Urothelium cell line (cell line): ENCODE results near the gene SCN5A.
A peak's percentile ranks its signal among the peaks of the same experiment; 100 is the strongest.

ENCODE experiments used
- DNase-seq: peaks from one replicate; pipeline ENCODE4 v3.0.0; 2011; ENCODE audit warnings: low spot score, mixed read lengths
- FAIRE-seq: peaks from 2 replicates; lab custom pipeline; 2011; peaks lifted over from hg19 to GRCh38; lab: Jason Lieb, UNC

The SCN5A gene

DNA sequence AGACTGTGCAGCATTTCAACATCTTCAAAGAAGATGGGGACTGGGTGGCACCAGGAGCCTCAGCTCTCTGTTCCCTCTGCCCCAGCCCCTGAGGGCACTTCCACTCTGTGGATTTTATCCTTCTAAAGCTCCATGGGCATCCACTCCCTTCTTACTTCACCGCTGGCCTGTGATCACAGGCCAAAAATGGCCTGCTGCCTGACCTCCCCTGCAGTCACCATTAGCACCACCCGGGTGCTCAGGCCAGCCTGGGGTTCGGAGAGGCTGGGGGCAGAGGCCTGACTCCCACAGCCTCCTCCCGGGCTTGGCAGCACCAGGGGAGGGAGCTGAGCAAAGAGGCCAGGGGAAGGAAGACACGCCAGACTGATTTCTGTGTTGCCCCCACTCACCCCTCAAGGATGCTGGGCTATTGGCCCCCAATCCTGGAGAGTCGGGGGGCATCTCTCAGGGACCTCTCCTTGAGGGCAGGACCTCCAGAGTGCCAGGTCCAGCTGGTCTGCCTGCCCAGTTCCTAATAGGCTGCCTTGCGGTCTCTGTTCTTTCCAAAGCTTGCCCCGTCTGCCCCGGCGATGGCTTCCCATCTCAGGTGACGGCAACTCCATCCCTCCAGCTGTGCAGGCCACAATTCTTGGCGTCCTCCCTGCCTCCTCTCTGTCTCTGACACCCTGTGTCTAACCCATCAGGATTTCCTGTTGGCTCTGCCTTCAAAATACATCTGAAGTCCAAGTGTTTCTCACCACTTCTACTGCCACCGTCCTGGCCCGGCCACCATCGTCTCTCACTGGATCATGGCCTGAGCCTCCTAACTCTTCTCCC, 86.2 kb downstream of the SCN5A start:
- DNase-seq (no peak), FAIRE-seq (no peak)

DNA sequence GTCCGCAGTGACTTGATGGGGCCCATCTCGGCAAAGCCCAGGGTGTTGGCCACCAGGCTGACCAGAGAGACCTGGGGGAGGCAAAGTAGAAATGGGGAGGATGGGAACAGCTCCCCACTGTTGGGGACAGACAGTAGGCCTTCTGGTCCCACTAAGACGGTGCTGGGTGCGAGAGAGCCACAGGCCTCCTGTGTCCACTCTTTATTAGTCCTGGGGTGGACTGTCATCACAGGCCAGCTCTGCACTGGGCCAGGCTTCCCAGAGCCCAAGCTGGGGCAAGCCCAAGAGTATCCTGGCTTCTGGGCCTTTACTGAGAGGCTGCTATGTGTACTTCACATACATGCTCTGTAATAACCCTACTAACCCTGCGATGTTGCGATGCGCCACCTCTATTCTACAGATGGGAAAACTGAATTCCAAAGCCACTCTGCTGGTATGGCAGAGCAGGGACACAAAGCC, 87.0 kb downstream of the SCN5A start:
- FAIRE-seq, result no peak

DNA sequence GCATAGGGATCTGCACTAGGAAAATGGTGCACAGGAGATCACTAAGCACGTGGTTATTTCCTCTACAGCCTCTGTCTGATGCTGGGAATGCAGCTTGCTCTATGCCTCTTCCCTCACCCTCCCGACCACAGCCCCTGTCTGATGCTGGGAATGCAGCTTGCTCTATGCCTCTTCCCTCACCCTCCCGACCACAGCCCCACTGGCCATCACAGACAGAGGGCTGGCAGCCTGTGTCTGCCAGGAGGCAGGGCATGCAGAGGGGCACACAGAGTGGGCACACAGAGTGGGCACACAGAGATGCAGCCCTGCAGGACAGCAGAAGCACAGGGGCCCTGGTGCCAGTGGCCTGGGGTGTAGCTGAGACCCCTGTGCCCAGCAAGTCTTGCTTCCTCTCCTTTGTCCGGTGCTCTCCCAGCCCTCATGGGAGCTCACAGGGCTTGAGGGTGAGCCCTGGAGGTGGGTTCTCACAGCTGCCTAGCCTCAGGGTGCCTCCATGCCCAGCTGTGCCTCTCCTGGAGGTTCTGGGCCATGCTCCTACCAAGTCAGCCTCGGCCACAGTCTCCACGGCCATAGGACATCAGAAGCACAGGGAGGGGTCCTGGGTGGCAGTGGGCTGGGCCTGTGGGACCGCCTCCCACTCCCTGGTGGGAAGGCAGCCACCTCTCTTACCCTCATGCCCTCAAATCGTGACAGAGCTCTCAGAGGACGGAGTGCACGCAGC, 87.6 kb downstream of the SCN5A start:
- no peak for FAIRE-seq
- no peak for DNase-seq

More for the DNA sequence above, 87.0 kb downstream of the SCN5A start:
- DNase-seq, result no peak

DNA sequence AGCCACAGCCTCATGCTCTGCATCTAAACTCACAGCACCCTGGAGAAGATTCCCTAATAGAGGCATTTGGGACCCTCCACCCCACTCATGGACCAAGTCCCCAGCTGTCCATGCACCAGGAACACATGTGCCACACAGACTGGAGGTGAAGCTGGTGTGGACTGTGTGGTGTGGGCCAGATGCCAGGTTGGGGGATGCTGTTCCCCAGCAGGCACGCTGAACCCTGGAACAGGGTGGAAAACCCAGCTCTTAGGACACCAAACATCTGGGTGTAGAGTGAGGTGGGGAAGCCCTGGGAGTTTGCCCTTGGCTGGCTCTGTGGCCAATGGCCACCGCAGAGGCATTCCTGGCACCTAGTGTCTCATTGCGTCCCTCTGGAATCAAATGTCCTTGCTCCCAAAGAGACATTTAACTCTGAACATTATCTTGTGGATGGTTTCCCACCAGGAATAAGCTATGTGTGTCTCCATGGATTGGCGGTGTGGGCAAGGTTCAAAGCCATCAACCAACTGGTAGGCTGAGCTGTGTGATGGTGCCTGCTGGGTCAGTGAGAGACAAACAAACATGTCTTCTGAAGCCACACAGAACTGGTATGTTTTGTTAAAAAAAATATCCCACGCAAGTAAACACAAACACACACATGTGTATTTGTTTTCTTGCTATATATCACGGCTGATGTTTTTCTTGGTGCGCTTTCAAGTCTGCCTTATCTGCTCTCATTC, 88.3 kb downstream of the SCN5A start:
- FAIRE-seq, result no peak
- DNase-seq, result no peak

DNA sequence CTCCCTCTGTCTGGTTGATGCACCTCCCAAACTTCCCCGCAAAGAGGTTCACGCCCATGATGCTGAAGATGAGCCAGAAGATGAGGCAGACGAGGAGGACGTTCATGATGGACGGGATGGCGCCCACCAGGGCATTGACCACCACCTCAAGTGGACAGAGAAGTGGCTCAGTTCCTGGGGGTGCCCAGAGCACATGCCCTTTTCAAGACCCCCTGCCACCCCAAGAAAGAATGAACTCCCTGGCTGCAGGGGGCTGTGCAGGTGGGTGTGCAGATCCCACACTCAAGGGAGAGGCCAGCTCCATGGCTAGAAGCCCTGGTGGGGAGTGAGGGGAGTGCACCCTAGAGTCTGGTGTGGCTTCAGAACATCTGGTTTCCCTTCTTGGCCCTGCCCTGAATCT, 89.2 kb downstream of the SCN5A start:
- DNase-seq (no peak), FAIRE-seq (no peak)

DNA sequence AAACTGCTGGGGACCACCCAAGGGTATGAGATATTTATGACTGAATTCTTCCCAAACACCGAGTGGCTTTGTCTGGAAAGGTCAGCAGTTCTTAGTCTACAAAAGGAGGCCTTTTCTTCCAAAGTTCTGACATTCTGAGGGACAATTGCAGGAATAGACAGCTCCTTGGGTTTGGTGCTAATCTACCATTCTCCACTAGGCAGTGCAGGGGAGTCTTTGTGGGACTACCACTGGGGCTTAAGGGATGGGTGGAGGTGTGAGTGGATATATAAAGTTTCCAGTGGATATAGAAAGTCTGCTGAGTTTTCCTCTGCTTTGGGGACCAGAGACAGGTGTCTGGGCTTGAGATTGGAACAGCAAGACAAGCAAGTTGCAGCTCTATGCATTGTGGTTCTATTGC, 90.6 kb downstream of the SCN5A start:
- no peak for DNase-seq
- FAIRE-seq, result no peak

DNA sequence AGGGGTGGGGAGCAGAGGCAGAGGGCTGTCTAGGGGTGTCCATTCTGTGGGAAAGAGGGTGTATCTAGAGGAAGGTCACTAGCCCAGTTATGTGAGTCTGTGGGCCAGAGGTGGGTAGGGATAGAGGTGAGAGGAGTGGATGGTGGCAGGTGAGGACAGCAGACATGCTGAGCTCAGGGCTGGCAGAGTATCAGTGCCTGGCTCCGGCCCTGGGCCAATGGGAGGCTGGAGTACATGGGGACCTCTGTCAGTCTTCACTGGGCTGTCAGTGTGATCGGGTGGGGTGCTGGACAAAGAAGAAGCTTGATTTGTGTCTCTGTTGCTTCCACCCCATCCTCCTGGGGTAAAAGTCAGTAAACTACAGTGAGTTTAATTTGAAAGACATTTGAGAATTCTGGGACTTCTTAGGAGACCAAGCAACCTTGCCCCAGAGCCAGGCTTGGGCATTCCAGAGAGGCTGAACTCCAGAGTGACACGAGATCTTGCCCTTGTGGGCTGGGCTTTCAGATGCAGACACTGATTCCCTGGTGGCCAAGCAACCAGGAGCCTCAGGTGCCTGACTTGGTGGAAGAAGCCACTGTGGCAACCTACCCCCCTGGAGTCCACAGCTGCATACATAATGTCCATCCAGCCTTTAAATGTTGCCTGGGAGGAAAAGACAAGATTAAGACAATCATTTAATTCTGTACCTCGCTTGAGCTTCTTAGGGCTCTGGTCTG, 92.7 kb downstream of the SCN5A start:
- DNase-seq (no peak), FAIRE-seq (no peak)

DNA sequence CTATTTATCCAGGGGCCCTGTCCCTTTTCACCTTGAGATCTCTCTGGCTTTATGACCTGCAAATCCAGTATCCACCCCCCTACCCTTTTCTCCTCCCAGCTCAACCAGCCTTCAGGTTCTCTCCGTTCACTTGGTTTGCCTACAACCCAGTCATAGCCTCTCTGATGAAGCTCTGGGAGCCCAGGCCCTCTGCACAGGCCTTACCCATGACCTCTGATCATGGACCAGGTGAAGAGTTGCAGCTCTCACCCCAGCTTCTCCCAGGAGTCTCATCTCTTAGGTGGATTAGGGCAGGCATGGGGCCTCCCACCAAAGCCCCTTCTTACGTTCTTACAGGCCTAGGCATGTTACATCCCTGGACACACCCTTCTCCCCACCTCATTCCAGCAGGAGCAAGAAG, 93.6 kb downstream of the SCN5A start:
- FAIRE-seq (no peak), DNase-seq (no peak)

DNA sequence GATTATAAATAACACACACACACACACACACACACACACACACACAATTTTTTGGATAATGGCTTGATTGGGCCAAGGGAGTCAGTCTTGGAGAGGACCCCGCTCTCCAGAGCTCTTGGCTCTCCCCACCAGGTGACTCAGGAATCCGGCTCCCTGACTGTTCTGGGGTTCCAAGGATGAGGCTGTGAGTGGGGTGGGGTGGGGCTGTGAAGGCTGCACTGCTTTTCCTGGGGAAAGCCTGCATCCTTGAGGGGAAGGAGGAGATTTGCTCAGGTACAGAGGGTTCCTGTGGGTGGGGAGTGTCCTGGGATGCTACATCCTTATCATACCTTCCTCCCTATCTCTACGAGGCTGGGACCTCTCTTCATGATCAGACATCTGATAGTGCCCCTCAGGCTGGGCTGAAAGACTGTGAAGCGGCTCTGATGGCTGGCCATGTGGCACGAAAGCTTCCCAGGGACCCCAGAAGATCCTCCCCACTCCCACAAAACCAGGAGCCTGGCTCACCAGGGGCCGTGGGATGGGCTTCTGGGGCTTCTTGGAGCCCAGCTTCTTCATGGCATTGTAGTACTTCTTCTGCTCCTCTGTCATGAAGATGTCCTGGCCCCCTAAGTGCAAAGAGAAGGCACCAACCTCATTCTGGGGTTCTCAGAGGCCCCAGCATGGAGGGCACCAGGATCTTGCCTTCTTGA, 94.2 kb downstream of the SCN5A start:
- no peak for DNase-seq
- no peak for FAIRE-seq

DNA sequence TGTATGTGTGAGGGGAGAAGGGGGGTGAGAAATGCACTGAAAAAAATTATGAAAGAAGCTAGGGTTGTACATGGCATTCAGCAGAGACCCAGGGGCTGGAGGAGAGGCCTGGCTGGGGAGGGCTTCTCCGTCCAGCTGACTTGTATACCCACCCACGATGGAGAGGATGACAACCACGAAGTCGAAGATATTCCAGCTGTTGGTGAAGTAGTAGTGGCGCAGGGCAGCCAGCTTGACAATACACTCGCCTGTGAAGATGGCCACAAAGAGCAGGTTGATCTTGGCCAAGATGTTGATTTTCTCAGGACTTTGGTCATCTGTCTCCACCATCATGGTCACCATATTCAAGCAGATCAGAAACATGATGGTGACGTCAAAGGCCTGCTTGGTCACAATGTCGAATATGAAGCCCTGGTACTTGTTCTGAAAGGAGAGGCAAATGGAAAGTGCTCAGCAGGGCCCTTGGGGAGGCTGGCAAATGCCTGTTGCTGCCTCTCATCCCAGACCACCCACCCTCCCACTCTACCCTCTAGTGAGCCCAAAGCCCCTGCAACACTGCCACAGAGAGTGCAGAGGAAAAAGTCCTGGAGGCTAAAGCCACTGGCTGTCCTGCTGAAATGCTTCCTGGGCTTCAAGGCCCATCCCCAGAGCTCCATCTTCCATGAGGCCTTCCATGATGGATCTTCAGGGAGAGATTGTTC, 95.2 kb downstream of the SCN5A start:
- FAIRE-seq (no peak), DNase-seq (no peak)

DNA sequence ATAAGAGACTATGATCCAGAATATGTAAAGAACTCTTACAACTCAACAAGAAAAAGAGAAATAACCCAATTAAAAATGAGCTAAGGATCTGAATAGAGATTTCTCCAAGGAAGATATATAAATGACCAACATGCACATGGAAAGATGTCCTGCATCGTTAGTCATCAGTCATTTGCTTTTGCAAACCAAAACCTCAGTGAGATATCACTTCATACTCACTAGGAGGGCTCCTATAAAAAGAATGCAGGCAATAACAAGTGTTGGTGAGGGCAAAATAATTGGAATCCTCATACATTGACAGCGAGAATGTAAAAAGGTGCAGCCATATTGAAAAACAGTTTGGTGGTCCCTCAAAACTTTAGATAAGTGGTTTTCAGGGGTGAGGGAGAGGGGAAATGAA, 96.4 kb downstream of the SCN5A start:
- FAIRE-seq, result no peak

DNA sequence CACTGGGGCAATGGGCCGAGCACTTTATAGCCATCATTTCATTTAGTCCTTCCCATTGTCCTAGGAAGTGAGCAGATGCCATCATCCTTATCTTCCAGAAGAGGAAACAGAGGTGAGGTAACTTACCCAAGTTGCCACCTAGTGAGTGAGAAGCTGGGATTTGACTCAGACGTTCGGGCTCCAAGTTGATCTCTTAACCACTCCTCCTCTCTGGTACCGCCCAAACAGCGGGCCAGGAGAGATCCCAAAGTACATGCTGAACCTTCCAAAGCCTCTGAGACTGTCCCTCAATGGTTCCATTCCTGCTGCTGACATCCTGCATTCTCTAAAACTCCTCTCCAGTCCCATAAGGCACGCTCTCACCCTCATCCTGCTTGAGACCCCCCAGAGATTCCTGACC, 97.1 kb downstream of the SCN5A start:
- DNase-seq, result no peak
- FAIRE-seq, result no peak

More for the DNA sequence above, 96.4 kb downstream of the SCN5A start:
- no peak for DNase-seq

DNA sequence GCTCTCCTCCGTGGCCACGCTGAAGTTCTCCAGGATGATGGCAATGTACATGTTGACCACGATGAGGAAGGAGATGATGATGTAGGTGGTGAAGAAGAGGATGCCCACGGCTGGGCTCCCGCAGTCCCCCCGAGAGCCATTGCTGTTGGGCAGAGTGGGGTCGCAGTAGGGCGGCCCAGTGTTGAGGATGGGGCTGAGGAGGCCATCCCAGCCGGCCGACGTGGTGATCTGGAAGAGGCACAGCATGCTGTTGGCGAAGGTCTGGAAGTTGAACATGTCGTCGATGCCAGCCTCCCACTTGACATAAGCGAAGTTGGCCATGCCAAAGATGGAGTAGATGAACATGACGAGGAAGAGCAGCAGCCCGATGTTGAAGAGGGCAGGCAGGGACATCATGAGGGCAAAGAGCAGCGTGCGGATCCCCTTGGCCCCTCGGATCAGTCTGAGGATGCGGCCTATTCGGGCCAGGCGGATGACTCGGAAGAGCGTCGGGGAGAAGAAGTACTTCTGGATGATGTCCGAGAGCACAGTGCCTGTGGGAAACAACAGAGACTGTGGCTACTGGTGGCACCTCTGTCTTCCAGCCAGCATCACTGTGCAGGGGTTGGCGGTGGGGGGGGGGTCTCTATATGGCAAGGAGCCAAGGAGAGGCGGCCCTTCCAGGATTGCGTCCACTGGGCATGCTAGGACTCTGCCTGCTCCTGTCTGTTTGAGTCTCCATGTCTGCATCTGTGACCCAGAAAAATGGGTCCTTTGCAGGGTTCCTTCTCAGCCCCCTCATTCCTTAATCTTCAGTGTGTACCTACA, 98.3 kb downstream of the SCN5A start:
- FAIRE-seq, result peak; percentile 5

DNA sequence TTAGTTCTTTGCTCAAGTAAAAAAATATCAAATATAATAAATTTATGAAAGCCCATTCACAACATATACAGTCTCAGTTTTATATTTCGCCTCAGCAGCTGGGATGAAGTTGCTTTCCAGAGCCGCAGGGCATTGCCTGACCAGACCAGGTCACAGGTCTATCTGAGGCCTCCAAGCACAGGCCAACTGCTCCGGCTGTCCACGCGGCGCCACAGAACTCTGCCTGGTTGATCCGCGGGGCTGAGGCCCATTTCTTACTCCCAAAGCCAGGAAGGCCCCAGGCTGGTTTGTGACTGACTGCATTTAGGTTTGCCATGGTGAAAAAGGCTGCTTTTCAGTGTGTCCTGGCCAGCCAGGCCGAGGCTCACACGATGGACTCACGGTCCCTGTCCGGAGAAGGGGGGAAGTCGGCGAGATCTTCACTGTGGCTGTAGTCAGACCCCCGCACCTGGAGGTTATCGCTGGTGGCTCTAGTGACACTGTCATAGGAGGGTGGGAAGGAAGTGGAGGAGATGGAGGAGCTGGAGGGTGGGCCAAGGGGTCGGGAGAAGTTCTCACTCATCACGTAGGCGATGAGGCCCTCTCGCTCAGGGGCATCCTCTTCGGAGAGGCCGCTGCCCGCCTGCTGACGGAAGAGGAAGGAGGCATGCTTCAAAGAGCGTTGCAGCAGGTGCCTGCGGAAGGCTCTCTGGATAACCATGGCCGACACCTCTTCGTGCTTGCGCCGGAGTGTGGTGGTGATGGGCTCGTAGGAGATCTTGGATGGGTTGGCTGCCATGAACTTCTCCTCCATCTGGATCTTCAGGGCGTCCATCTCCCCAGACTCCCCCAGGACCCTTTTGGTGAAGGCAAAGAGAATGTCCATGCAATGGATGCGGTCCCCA, 99.3 kb downstream of the SCN5A start:
- FAIRE-seq (no peak), DNase-seq (no peak)

More for the DNA sequence above, 98.3 kb downstream of the SCN5A start:
- no peak for DNase-seq

DNA sequence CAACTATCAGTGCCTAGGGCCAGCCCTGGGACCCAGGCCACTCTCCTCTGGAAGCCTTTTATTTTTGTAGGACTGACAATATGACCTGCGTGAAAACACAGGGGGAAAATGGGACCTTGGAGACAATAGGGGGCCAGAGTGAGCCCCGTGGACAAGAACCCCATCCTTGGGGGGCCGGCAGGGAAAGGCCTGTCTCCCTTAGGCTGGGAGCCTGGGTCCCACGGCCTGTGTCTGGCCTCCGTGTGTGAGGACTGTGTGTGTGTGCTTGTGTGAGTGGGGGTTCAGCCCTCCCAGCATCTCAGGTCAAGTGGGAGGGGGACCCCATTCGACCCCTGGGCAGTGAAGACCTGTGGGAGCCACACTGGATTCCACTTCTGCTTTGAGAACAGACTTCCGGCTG, 100.0 kb downstream of the SCN5A start:
- FAIRE-seq (no peak), DNase-seq (no peak)

DNA sequence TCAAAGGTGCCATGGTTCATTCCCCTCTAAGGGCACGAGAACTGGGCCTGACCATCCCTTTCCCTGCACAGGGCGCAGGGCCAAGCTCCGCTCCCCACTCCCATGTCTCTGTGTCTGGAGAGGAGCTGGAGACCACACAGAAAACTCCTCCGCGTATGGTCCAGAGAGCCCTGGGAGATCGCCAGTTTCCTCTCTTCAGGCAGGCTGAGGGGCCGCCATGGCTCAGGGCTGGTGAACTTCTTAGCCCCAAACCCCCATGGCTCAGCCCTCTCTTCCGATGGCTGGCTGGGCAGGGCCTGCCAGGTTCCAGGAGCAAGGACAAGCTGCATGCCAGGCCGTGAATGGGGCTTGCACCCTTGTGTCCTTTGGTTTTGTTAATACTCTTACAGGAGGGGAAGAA, 100.4 kb downstream of the SCN5A start:
- DNase-seq (no peak), FAIRE-seq (no peak)

DNA sequence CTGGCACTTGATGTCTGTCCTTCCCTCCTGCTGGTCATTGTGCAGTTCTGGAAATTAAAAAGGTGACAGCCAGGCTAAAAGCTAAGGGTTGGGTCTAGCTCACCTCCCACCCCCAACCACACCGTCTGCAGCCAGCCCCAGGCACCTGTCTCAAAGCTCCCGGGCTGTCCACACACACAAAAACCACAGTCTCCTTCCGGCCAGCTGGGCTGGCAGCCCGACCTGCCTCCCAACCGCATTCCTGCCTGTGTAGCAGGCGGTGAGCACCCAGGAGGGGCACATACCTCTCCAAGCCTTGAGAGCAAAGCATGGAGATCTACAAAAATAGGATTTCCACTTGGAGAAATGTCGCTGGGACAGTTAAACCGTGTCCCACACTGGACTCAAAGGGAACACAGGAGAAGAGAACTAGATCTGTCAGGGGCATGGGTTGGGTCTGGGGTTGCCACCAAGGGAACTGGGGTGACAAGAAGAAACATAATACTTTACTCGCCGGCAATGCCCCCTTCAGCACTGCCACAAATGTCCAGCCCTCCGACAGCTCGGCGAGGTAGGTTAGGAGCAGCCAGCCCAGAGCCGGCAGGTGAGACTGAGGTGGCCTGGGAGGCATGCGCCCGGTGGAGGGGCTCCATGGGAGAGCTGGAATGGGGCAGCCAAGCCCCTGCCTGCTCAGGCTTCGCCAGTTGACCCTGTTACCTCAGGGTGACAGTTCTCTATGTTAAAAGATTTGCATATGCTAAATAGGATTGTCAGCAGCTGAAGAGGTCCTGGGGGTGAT, 101.1 kb downstream of the SCN5A start:
- FAIRE-seq (peak; percentile 90), DNase-seq (peak; percentile 90)
